Measurements from ENCODE around the gene SLC29A4. TPM values are rescaled to one million over a fixed set of nuclear protein-coding genes. Genes with fewer than 3 reads are reported as not detected.
"Not testable (repeated sequence)": the region's sequence is repeated elsewhere in the genome, so short reads cannot be mapped to it uniquely, and the experiment has no call there.

Gene SLC29A4
- polyA plus RNA-seq, 1 of the 3 experiments (the other 2 are of a cell fraction), result 12.3 TPM

DNA sequence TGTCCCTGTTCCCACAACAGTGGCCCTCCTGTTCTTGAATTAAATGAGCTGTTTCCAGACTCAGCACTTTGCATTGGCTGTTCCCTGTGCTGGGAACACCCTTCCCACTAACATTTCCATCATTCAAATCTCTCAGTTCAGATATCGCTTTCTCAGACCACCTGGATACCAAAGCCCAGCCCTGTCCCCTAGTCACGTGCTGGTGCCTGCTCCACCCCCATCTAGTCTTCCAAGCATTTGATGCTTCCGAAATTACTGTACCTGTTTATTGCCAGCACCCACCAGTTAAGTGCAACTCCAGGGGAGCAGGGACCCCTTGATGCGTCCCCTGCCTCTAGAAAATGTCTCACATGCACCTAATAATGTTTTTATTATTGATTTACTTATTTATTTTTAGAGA is 3.0 kb upstream of the SLC29A4 start:
- no peak overlapping the region for H2AFZ ChIP-seq (ENCODE audit: low read depth)
- H3K27ac ChIP-seq (ENCODE audit: low read depth in 2 of 2, low read length in 1 of 2), result no peak overlapping the region
- H3K9me3 ChIP-seq, result no peaks in the 10 kb centered on the region
- 90% methylated on average over 4 of the region's 4 CpGs for WGBS (ENCODE audit: low lambda C conversion rate)
- peaks cover 7% of the 10 kb centered on the region; the same call in 1 of the 2 replicates for H3K27me3 ChIP-seq (ENCODE audit: insufficient read depth)
- H3K4me3 ChIP-seq (ENCODE audit: low read depth in 2 of 2, low read length in 1 of 2), result no peak overlapping the region
- peaks cover 4 to 28% of the 10 kb centered on the region in 2 experiments; a peak in 1 of 4 replicates for H3K4me1 ChIP-seq (ENCODE audit: control insufficient read depth in 1 of 2, insufficient read depth in 2 of 2, low read depth in 1 of 2, low read length in 1 of 2)
- no peak for DNase-seq
- no peak overlapping the region for H3K4me2 ChIP-seq
- H3K36me3 ChIP-seq (replicated peaks in 1 of 2; ENCODE audit: control insufficient read depth in 1 of 2, insufficient read depth in 2 of 2, low read length in 1 of 2), result no peaks in the 10 kb centered on the region
- TF ChIP-seq FOXJ3 (CRISPR knock-in tag; IDR thresholded peaks at IDR 0.05) (no peak), EP300 (IDR thresholded peaks at IDR 0.05; ENCODE audit: borderline replicate concordance in 1 of 2, low read depth in 1 of 2, low read length in 1 of 2) (no peak), TAF1 (IDR thresholded peaks at IDR 0.05; ENCODE audit: borderline replicate concordance, low read depth, low read length) (no peak), SIN3A (IDR thresholded peaks at IDR 0.05; ENCODE audit: borderline replicate concordance, low read depth, low read length) (no peak), EZH2phosphoT487 (IDR thresholded peaks at IDR 0.05; ENCODE audit: borderline replicate concordance, low read depth) (no peak), SMC3 (IDR thresholded peaks at IDR 0.05; ENCODE audit: low read depth, low read length) (no peak), YY1 (IDR thresholded peaks at IDR 0.05; ENCODE audit: low read depth) (no peak), TCF12 (IDR thresholded peaks at IDR 0.05) (no peak)
- TF ChIP-seq, protein P1, sequence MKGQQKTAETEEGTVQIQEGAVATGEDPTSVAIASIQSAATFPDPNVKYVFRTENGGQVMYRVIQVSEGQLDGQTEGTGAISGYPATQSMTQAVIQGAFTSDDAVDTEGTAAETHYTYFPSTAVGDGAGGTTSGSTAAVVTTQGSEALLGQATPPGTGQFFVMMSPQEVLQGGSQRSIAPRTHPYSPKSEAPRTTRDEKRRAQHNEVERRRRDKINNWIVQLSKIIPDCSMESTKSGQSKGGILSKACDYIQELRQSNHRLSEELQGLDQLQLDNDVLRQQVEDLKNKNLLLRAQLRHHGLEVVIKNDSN (IDR thresholded peaks at IDR 0.05; ENCODE audit: borderline replicate concordance, low read depth), result no peak
- TF ChIP-seq, protein P2, sequence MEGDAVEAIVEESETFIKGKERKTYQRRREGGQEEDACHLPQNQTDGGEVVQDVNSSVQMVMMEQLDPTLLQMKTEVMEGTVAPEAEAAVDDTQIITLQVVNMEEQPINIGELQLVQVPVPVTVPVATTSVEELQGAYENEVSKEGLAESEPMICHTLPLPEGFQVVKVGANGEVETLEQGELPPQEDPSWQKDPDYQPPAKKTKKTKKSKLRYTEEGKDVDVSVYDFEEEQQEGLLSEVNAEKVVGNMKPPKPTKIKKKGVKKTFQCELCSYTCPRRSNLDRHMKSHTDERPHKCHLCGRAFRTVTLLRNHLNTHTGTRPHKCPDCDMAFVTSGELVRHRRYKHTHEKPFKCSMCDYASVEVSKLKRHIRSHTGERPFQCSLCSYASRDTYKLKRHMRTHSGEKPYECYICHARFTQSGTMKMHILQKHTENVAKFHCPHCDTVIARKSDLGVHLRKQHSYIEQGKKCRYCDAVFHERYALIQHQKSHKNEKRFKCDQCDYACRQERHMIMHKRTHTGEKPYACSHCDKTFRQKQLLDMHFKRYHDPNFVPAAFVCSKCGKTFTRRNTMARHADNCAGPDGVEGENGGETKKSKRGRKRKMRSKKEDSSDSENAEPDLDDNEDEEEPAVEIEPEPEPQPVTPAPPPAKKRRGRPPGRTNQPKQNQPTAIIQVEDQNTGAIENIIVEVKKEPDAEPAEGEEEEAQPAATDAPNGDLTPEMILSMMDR (IDR thresholded peaks at IDR 0.05), result no peak
- H3K9me2 ChIP-seq, result no peaks in the 10 kb centered on the region
- no peak overlapping the region for H3K9ac ChIP-seq
- H4K20me1 ChIP-seq (ENCODE audit: insufficient read depth), result no peaks in the 10 kb centered on the region
- no peaks in the 10 kb centered on the region for H3K79me2 ChIP-seq (ENCODE audit: insufficient read depth)
- ChIA-PET CTCF (interaction anchor here (3.2 kb wide), 1 partner anchor 39 kb away, joined by 19 read pairs; no protein-coding TSS in a partner anchor), POLR2A (no interaction called here)
- H3F3A ChIP-seq (replicated peaks; ENCODE audit: insufficient read depth), result peaks cover 22% of the 10 kb centered on the region

DNA sequence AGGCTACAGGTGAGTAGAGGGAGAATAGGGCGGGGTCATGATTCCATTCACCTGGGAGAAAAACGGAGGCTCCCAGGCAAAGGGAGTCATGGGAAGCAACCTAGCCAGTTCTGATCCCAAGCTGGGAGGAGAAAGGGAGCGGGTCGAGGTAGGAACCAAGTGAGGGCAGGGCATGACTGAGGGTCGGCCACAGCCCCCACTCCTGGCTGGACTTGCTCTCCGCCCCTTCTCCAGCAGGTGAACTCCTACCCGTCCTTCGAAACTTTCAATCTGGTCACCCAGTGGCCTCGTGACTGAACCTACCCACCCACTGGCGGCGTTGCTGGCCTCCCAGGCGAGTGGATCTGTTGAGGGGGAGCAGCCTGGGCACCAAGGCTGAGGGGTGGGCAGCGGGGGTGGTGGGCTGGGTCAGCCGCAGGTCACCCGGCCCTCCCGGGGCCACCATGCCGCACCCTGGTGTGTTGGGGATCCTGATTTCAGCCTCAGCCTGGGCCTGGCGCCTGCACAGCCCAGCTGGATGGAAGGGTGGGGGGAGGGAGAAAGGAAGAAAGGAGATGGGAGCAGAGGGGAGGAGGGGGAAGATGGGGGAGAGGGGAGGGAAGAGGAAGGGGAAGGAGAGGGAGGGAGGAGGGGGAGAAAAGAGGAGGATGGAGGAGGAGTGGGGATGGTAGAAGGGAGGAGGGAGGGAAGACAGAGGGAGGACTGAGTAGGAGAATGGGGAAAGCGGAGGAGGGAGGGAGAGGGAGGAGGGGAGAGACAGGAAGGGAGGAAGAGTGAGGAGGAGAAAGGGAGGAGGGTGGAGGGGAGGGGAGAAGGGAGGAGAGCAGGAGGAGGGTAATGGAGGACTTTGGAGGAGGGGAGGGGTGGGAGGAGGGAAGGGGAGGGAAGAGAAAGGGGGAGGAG is 894 bp upstream of the SLC29A4 start:
- H3K4me2 ChIP-seq; DNase-seq; H3K9me3 ChIP-seq; H2AFZ ChIP-seq (ENCODE audit: low read depth); H3K79me2 ChIP-seq (ENCODE audit: insufficient read depth); H3K9ac ChIP-seq; H3K9me2 ChIP-seq; H3K27ac ChIP-seq (ENCODE audit: low read depth in 2 of 2, low read length in 1 of 2); H3K36me3 ChIP-seq (replicated peaks in 1 of 2; ENCODE audit: control insufficient read depth in 1 of 2, insufficient read depth in 2 of 2, low read length in 1 of 2); H4K20me1 ChIP-seq (ENCODE audit: insufficient read depth); H3K27me3 ChIP-seq (ENCODE audit: insufficient read depth); POLR2A ChIA-PET; H3K4me3 ChIP-seq (ENCODE audit: low read depth in 2 of 2, low read length in 1 of 2); CTCF ChIA-PET: not testable (repeated sequence)
- peaks cover 4 to 18% of the 10 kb centered on the region in 2 experiments; a peak in 1 of 4 replicates for H3K4me1 ChIP-seq (ENCODE audit: control insufficient read depth in 1 of 2, insufficient read depth in 2 of 2, low read depth in 1 of 2, low read length in 1 of 2)
- peaks cover 22% of the 10 kb centered on the region for H3F3A ChIP-seq (replicated peaks; ENCODE audit: insufficient read depth)
- 83% methylated on average over 19 of the region's 19 CpGs for WGBS (ENCODE audit: low lambda C conversion rate)
